ENCODE data around the gene KIF11. TPM values are rescaled to one million over a fixed set of nuclear protein-coding genes. Genes with fewer than 3 reads are reported as not detected.

The KIF11 gene
- total and polyA plus RNA-seq, 2 of the 4 experiments (the other 2 are of a cell fraction), result 8.8 to 18.3 TPM

GRCh38 chr10:92593619-92594588, 974 bp downstream of the KIF11 start:
- BruUV-seq (replicated peaks), result no TSS peak
- DNase-seq, result no peak
- dilution Hi-C loops (cut with HindIII; ENCODE audit: low sequenced_read_pairs, unreplicated experiment) (no loop called here), intact Hi-C loops (cut with micrococcal nuclease) (loop anchor here (5.0 kb wide), 1 partner anchor 238 kb away; no protein-coding TSS in a partner anchor), in situ Hi-C loops (cut with MboI; ENCODE audit: low sequenced_read_pairs) (no loop called here)
- Histone ChIP-seq H3K14ac (replicated peaks; ENCODE audit: low read depth, low read length) (peak overlapping the region; percentile 59; the same call in 1 of the 2 replicates), H4K20me1 (ENCODE audit: insufficient read depth, low read length) (no peaks in the 10 kb centered on the region), H4K8ac (ENCODE audit: low read depth in 2 of 2, low read length in 2 of 2) (no peak overlapping the region; a peak in 2 of 4 replicates), H2BK120ac (ENCODE audit: low read depth, low read length) (no peak overlapping the region; the same call in 1 of the 2 replicates), H3K23ac (ENCODE audit: low read depth, low read length) (peak overlapping the region; percentile 80; the same call in 1 of the 2 replicates), H3K4me2 (ENCODE audit: low read depth, low read length) (peak overlapping the region; percentile 84), H3K79me1 (ENCODE audit: low read depth in 1 of 2, low read length in 2 of 2) (peaks cover 0 to 15% of the 10 kb centered on the region in 2 experiments; a peak in 1 of 4 replicates), H3K4me1 (ENCODE audit: control insufficient read depth, insufficient read depth, low read length) (peaks cover 7% of the 10 kb centered on the region), H3K4ac (ENCODE audit: low read depth, low read length) (0 out of 2 replicates have a peak overlapping the region, but pooled peaks have one; percentile 27), H3K27ac (ENCODE audit: insufficient read depth, low read length) (no peak overlapping the region), H2AK5ac (ENCODE audit: low read depth, low read length) (no peak overlapping the region), H3K4me3 (ENCODE audit: insufficient read depth, low read depth, low read length) (peak overlapping the region; percentile 78), H3K18ac (ENCODE audit: low read depth, low read length) (no peak overlapping the region), H4K91ac (ENCODE audit: insufficient read depth, low read depth, low read length) (no peak overlapping the region), H3K9me3 (ENCODE audit: control insufficient read depth, insufficient read depth, low read length) (no peaks in the 10 kb centered on the region), H3K56ac (ENCODE audit: extremely low read depth, insufficient read depth, low read length) (peak overlapping the region; percentile 75), H2AFZ (replicated peaks; ENCODE audit: low read length, poor library complexity) (no peak overlapping the region), H2BK15ac (ENCODE audit: low read depth, low read length) (no peak overlapping the region), H3K27me3 (ENCODE audit: control insufficient read depth, insufficient read depth, low read length) (no peaks in the 10 kb centered on the region), H3K36me3 (ENCODE audit: control insufficient read depth, insufficient read depth, low read length) (no peaks in the 10 kb centered on the region), H2BK5ac (ENCODE audit: low read depth, low read length, poor library complexity, severe bottlenecking) (peak overlapping the region; percentile 24), H3K9ac (ENCODE audit: low read depth, low read length) (peak overlapping the region; percentile 82; the same call in 1 of the 2 replicates), H2BK20ac (ENCODE audit: low read depth, low read length) (no peak overlapping the region), H3K9me1 (ENCODE audit: insufficient read depth, low read length) (peaks cover 4% of the 10 kb centered on the region; the same call in 1 of the 2 replicates), H2AK9ac (replicated peaks; ENCODE audit: low read depth, low read length, poor library complexity) (no peak overlapping the region), H4K5ac (ENCODE audit: low read depth, low read length) (no peak overlapping the region)
- ATAC-seq (ENCODE audit: low read depth), result no peak
- WGBS, 2 experiments (ENCODE audit: extremely low coverage in 2 of 2, insufficient read length in 1 of 2), result no CpG with 5 or more reads among the region's 9 CpGs
- CTCF ChIA-PET, result no interaction called here
- TF ChIP-seq, protein P1, sequence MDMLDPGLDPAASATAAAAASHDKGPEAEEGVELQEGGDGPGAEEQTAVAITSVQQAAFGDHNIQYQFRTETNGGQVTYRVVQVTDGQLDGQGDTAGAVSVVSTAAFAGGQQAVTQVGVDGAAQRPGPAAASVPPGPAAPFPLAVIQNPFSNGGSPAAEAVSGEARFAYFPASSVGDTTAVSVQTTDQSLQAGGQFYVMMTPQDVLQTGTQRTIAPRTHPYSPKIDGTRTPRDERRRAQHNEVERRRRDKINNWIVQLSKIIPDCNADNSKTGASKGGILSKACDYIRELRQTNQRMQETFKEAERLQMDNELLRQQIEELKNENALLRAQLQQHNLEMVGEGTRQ (IDR thresholded peaks at IDR 0.05; ENCODE audit: low read depth, low read length), result no peak
- TF ChIP-seq RCOR1 (IDR thresholded peaks at IDR 0.05; ENCODE audit: insufficient replicate concordance, low read length), result no peak
- TF ChIP-seq RFX5 (IDR thresholded peaks at IDR 0.05; ENCODE audit: low read depth, low read length), result no peak
- no peak for TF ChIP-seq ELK1 (IDR thresholded peaks at IDR 0.05; ENCODE audit: borderline replicate concordance, low read depth, low read length)
- no peak for TF ChIP-seq NFE2L2 (IDR thresholded peaks at IDR 0.05; ENCODE audit: low read depth, low read length)
- POLR2A ChIA-PET (ENCODE audit: unreplicated experiment), result no interaction called here
